CD4-positive, alpha-beta T cell treated with Interleukin-17A for 4 hours (primary cell): Measurements from ENCODE around the gene FMO3.

Experiments used
- DNase-seq: peaks from one replicate; pipeline ENCODE4 v3.0.0-alpha.2; 2020; ENCODE audit warnings: mixed read lengths

Gene FMO3

DNA sequence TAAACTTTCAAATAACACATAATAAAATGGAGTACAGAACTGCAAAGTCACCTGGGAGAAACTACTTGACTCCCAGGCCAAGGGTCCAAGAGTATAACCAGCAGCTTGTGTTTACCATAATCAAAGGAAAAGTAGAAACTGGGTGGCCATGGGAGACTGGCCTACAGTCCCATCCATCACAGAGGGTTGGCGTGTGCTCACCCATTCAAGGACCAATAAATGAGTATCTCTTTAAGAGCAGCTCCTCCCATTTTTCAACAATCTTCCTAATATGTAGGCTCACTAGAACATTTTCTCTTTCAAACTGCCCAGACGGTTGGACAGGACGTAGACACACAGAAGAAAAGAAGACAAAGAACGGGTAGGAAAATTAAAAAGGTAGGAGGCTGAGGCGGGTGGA is at the start of gene FMO3:
Gene FMO3, plus strand, starts transcription at position 302 of the 400 bp plus-strand sequence. CDS start 1,754 bp downstream, outside the sequence.
- DNase-seq = no peak

DNA sequence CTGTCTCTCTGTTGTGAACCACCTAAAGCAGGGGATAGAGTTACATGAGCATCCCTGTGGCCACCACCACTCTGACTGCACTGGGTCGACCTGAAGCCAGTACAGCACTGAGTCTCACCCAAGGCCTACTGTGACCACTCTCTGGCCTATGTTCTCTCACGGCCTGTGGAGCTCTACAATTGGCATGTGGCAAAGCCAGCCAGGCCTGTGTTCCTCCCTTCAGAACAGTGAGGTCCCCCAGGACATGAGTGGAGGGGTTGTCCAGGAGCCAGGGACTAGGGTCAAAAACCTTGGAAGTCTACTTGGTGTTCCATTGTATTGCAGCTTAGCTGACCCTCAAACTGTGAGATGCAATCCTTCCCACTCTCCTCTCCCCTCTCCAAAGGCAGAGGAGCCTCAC is 42.7 kb upstream of the FMO3 start:
- DNase-seq = no peak

DNA sequence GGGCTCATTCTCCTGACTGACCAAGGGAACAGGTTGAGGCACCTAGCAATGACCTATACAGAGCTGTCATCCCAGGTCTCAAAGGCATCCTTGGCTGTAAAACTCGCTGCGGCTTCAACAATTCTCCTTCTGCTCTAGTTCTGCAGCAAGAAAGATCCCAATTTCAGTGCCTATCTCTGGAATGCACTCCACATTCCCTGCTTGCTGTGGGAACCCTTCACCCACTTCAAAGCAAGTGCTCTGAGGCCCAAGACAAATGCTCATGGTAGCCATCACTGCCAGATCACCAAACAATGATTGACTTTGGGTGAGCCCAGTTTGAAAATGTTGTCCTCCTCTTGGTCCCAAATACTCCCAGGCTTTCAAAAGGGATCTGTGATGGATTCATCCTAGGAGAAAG is 37.7 kb upstream of the FMO3 start:
- no peak for DNase-seq

DNA sequence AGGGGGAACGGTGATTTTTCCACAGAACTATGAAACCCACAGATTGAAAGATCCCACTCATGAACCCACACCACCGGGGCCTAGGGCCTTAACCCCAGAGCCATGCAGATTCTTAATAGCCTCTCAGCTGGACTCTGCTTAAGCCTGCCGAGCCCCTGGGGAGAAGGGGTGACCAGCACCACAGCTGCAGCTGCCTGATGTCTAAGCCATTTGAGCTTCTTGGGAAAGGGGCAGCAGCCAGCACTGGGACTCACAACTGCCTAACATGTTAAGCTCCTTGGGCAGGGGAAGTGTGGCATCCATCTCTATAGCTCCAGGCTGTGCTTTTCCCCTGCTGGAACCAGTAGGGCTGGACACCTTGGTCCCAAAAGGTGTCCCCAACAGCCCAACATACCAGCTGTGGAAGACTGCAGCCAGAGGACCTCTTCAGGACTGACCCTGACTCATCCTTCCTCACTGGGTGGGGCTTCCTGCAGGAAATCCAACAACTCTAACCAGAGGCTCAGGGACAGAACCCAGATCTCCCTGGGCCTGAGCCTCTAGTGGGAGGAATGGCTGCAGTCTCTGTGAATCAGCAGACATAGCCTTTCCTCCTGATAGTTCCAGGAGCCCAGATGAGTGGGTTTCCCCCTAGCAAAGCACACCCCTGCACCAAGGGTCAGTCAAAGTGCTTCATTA is 34.6 kb upstream of the FMO3 start:
- no peak for DNase-seq

DNA sequence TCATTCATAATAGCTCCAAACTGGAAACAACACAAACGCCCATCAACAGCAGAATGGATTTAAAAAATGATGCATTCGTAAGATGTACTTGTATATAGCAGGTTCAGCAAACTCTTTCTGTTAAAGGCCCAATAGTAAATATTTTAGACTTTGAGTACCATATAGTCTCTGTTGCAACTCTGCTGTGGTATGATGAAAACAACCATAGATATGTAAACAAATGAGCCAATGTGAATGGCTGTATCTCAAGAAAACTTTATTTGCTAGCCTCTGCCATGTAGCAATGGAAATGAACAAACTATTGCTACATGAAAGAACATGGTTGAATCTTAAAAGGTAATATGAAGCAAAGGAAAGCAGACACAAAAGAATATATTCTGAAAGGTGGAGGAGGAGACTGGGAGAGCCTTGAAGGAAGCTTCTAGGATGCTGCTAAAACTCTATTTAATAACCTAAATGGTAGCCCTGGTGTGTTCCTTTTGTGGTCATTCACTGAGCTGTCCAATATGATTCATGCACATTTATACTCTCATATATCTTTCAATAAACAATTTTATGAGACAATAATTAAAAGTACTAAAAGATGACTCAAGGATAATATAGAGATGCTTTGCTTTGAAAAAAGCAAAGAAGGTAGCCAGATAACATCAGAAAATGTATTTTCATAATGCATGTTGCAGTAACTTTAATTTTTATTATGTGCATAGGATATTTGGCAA is 29.1 kb upstream of the FMO3 start:
- no peak for DNase-seq

DNA sequence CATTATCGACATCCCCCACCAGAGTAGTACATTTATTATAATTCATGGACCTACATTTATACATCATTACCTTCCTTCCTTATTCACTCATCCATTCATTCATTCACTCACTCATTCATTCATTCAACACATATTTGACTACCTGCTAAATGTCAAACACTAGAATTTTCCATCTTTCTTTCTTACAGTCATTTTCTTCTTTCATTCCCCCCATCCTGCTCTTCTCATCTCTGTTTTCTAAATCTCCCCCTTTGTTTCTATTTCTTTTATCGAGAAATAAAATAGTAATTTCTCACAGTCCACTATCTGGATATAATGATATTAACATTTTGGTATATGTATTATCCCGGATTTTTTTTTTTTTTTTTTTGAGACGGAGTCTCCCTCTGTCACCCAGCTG is 27.8 kb upstream of the FMO3 start:
- no peak for DNase-seq

DNA sequence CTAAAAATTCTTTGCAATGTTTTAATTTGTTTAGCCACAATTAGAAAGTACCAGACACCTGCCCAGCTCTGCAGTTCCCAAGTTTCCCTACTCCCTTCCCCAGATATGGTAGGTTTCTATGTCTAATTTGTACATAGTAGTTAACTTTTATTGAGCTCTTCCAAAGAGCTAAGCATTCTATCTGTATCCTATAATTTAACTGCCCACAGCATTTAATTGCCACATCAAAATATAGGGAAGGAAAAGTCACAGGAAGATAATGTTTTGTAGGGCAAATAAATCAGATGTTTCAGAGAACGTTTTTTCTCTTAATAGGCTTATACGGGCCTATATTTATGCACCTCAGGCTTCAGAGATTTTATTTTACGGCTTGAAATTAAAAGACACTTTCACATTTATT is 15.7 kb upstream of the FMO3 start:
- no peak for DNase-seq

DNA sequence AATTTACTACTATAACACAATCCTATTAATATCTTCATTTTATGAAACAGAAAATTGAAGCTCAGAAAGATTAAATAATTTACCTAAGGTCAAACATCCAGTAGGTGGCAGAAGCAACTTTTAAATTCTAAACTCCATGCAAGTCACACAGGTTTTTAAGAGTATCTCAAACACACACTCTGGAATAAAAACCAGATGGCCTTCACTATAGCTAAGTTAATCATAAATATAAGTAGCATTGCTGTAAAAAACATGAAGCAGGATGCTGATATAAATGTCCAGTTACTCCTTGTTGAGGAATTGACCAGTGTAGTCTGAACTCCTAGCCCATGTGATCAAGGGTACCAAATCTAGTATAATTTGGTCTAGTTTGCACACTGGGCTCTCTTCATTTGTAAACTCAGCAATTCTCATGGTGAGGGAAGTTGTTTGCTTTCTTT is 9.4 kb upstream of the FMO3 start:
- no peak for DNase-seq

DNA sequence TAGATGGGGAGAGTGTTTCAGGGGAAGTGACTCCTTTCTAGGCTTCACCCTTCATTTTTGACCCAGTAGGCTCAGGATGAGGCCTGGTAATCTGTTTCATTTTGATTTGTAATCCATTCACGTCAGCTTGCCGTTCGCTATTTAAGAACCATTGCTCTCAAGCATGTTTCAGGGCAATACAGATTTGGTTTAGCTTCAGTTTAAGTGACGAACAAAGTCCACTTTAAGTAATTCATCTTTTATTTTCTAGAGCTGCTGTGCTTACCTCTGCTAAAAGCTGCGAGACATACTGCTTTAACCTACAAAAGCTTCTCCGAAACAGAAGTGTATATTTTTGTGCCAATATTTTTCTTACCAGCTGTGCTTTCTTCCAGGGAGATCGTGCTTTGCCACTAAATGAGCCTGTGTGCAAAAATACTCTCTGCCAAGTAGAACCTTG is 8.9 kb upstream of the FMO3 start:
- no peak for DNase-seq

DNA sequence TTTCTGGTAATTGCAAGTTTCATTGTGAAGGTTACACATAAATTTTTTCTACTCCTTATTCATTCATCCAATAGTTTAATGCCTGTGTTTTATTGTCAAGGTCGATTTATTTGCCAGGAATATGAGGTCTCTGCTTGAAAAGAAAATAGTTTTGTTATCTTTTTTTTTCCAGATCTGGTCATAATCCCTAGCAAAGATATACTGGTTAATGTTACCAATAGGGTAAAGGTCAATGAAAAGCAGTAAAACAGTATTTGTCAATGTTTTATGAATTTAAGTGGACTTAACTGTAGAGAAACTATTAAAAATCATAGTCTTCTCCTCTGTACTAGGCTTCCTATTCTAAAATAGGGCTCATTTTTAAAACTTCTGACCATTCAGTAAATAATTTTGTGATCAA is 8.1 kb upstream of the FMO3 start:
- DNase-seq = no peak

DNA sequence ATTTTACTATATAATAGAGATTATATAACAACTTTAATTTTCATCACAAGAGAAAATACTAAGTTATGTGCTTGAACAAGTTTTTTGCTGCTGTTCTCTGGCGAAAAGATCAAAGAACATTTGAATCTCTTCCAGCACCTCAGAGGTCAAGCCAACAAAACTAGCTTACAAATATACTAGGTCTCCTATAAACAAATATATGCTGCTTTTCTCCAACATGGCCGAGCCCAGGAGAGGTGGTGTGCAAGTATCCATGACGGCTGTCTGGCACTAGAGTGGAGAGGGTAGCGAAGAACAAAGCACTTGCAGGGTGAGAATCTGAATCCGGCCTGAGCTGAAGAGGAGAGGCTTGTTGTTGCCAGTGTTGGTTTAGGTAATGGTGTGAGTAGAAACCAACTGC is 7.5 kb upstream of the FMO3 start:
- no peak for DNase-seq

DNA sequence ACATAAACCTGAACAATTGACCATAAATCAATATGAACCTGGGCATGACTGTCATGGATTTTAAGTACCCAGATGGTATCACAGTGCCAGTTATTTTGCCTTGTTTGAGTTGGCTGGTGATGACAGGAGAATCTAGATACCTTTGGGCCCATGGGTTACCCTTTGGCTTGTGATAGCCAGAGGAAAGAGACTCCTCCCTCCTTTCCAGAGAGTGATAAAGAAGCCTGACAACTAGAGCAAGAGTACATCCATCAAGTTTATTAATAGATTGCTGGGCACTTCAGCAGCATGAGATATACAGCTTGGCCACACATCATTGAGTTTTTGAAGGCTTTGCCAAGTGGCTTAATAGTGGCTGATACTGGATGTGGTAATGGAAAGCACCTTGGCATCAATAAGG is 6.6 kb upstream of the FMO3 start:
- DNase-seq = no peak

DNA sequence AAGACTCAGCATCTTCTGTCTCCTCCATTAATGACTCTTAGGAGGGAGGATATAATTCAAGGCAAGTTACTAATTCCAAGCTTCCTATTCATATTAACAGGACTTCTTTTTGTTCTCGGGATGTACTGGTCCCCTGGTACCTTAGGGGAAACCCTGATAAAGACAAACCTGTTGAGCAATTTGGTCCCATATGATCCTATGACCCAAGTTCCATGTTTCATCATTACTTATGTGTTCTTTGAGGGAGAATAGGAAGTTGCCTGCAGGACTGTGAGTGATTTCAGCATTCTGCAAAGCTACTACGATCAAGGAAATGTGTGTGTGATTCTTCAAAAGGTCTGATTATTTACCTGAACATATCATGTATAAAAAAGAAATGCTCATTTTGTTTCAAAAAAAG is 5.8 kb upstream of the FMO3 start:
- DNase-seq = no peak

DNA sequence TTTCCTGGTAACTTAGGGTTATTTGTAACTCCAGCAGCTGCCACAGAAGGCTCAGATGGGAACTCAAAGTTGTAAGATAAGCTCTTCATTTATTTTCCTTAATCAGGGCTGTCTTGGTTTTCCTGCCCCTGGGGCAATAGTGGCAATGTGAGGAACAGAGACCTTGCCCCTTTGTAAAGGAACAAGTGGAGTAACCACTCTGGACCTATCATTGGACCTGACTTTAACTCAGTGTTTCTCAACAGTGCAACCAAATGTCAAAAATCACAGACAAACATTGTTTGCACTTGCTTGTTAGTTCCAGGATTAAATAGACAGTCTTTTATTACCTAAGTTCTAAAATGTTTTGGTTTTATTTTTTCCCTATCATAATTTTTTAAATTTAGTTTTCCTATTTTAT is 2.8 kb upstream of the FMO3 start:
- no peak for DNase-seq

DNA sequence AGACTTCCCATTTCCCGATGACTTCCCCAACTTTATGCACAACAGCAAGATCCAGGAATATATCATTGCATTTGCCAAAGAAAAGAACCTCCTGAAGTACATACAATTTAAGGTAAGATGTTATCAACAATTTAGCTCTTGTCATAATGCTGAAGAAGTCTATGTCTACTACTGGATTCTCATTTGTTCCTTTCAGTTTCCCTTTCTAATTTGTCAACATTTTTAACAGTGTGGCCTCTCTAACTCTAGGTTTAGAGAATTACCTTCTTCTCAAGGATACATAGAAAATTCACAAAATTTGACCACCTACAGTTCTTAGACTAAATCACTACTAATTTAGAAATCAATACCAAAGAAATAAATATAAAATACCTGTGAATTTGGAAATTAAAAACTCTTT is 13.2 kb downstream of the FMO3 start:
- no peak for DNase-seq

DNA sequence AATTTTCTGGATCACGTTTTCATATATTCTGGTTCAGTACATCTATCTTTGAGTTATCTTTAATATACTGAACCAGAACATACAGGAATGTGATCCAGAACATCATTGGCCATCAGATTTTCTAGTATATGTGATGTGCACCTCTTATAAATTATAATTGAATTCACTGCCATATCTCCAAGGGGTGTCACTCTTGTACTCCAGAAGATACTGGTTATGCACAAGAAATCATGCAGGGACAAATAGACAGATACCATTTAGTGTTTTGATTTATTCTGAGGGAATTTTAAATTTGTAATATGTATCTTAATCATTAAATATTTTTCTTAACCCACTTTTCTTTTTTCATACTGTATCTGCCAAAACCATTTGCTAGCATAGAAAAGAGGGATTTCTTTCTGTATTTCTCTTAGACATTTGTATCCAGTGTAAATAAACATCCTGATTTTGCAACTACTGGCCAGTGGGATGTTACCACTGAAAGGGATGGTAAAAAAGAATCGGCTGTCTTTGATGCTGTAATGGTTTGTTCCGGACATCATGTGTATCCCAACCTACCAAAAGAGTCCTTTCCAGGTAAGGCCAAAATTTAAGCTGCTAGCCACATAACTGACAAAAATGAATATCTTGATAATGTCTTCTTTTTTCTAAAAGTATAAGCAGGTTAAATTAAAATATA is 16.7 kb downstream of the FMO3 start:
- DNase-seq = no peak

DNA sequence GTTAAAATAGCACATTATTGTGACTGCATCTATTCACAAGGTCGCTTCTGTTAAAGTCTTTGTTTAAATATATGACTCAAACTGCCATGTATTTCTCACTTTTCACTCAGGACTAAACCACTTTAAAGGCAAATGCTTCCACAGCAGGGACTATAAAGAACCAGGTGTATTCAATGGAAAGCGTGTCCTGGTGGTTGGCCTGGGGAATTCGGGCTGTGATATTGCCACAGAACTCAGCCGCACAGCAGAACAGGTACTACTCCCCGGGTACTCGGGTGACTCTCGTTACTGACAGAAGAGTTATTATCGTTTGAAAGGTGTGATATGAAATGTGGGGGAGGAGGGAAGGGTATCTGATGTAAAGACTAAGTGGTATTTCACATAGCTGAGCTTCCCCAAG is 17.3 kb downstream of the FMO3 start:
- DNase-seq = no peak

DNA sequence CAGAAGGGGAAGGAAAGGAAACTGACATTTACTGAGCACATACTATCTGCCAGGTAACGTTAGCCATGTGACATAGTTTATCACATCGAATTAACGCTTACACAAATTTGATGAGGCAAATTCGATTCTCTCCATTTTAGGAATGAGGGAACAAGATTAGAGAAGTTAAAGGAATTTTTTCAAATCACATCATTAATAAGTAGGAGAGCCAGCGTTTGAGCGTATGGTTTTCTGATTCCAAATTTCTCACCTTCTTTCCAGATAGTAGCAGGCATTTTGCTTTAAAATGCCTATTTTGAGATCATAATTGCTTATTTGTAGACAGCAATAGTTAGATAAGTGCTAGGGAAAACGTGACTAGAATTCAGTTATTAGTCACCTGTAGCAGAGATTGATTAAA is 19.3 kb downstream of the FMO3 start:
- DNase-seq = no peak

DNA sequence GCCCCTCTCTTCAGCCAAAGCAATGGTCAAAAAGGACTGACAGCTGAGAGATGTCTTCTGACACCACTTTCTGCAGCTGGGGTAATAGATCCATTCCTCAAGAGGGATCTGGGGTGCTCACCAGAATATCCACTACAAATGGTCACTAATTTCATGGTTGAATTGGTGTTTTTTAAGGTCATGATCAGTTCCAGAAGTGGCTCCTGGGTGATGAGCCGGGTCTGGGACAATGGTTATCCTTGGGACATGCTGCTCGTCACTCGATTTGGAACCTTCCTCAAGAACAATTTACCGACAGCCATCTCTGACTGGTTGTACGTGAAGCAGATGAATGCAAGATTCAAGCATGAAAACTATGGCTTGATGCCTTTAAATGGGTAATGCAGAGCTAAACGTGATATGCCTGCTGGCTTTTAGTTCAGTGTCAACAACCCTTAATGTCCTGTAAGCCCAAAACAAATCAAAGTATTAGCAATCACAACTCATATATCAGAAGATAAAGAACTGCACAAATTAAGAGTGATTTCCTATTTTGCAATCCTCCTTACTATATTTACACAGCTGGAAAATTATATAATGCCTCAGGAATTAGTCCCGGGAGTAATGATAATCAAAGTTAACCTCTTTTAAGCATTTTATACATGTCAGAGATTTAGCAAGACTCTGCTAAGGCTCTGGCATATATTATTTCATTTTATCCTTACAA is 20.1 kb downstream of the FMO3 start:
- no peak for DNase-seq

DNA sequence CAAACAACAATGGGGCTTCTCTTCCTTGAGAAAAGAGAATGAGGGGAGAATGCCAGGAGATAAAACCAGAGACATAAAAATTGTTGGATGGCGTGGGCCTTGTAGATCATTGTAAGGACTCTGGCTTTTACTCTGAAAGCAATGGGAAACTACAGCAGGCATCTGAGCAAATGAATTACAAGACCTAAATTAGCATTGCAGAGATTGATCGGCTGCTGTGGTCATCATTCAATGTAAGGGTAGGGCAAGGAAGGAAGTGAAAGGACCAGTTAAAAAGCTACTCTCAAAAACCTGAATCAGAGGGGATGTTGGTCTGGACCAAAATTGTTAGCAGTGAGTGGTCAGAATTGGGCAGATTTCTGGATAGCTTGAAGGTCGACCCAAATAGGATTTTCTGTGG is 21.4 kb downstream of the FMO3 start:
- no peak for DNase-seq

DNA sequence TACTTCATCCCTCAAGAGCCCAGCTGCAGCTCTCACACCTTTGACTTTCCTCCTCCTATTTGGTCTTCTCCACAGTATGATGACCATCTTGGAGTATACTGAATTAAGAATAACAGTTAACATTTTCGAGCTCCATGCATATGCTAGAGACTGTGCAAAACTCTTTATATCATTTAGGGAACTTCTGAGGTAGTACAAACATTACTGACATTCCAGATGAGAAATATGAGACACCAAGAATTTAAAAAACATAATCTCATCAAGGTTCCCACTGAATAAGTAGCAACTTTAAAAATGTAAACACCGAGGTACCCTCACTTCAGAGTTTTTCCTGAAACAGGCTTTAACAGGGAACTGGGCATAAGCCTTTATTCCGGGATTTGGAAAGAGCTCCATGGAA is 22.7 kb downstream of the FMO3 start:
- no peak for DNase-seq

DNA sequence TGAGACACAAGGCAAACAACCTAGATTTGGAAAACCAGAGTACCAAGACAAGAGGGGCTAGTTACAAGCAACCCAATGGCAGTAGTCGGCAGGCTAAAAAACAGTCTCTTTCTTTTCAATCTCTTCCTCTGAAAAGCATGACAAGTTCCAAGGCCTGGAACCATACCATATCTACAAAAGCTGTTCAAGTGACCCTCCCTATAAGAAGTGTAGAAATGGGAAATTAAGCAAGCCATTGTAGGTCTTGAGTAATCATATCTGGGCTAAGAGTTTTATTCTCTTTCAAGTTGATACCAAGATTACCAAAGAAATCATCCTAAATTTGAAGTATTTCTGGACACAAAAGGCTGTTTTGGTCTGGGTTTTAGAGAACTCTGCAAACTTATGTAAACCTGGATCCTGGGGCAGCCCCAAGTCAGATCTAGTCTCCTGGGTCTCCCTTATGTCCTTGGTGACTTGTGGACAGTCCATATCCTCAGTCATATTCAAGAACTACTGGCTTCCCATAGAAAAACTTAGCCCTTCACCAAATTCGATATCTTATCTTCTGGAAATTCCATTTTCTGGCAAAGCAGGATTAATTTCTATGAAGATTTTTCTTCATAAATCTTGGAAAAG is 24.7 kb downstream of the FMO3 start:
- no peak for DNase-seq

DNA sequence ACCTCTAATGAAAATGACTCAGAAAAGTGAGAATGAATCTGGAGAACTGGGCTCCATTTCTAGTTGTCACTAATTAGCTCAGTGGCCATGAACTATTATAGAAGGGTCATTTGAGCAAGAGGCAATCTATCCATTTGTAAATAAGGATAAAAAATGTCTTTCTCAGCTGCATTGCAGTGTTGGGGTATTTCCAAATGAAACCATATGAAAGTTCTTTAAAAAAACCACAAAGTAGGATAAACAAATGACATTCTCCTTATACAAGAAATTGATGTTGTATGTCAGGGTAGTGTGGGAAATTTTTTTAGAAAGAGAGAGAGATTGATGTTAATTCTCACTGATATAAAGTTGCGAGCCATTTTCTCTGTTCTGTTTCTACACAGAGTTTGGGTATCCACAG is 26.0 kb downstream of the FMO3 start:
- no peak for DNase-seq
